NCI-H226 (cell line): ENCODE data around the gene CST7.

ENCODE experiments used
- DNase-seq: peaks from one replicate; pipeline ENCODE4 v3.0.0-alpha.2; 2015

CST7 gene

DNA sequence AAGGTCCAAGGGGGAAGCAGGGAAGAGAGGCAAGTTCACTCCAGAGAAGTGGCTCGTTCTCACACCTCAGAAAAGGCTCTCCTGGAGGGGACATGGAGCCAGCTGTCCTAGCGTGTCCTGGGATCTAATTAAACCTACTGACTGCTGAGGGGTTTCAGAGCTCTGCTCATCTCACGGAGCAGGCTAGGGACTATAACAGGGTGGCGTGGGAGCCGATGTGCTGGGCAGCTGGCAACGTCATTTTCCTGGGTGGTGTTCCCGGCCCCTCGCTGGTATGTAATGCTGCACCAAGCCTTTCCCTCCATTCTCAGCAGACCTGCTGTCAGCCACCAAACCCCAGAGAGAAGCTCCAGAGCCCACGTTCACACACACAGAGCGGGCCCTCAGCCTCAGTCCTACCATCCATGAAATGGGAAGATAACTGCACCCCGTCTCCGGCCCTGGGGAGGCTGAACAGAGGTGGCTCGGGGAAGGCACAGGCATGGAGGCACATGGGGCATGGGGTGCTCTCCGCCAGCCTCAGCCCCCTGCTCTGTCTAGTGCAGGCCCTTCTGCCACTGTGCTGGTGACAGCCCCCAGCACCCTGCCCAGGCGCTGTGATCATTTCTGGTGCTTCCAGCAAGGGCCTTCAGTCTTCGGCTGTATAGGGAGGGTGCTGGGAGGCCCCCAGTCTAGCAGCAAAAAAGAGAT, 1.9 kb downstream of the CST7 start:
- DNase-seq = no peak

DNA sequence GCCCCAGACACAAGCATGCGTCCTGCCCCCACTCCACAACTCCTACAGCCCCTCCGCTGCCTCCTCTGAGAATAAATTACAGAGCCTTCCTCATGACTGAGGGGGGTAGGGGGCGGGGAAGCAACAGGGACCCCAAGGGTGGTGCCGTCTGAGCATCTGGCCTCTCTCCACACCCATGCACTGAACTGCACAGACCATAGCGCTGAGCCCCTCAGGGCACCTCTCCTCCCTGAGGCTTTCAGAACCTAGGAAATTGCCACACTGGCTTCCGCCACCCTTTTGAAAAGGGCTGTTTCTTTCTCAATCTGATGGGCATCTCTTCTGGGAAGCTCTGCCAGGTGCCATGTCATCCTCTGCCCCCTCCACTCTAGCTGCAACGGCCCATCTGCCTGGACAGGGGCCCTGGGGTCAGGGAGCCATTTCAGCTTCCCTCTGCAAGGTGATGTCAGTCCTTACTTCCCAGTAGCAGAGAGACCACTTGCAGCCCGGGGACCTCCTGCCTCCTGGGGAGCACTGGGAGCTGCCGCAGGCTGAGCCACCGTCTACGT, 2.5 kb downstream of the CST7 start:
- no peak for DNase-seq

DNA sequence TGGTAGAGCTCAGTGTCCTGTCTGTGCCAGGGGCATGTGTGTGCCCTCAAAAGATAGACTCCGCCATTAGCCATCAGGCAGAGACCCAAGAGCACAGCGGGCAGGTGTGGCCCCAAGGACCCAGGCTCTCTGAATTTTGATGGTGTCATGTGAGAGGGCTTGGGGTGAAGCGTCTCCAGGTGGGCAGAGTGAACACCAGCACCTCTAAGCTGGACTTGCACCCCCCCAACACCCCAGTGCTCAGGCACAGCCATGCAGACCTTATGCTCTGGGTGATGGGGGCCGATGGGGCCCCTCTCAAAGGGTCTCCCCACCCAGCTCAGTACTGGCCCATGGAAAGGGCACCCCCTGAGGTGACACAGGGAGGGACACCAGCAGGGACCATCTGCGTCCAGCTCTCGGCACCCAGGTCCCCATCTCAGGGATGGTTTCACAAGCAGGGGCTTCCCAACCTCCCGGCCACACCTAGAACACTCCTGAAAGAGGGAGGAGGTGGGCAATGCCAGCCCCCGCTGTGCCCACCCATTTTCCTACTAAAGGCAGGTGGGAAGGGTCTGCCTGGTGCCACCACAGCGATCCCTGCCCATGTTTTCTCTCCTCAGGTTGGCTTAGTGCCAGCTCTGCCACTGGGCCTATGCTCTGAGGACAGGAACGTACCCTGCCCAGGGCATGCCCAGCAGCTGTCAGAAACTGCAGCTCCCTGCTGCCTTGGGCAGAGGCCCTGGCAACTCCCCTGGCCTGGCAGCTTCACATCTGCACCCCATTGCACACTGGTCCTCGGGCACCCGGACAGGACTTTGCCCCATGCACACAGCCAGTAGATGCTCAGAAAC, 3.5 kb downstream of the CST7 start:
- no peak for DNase-seq

DNA sequence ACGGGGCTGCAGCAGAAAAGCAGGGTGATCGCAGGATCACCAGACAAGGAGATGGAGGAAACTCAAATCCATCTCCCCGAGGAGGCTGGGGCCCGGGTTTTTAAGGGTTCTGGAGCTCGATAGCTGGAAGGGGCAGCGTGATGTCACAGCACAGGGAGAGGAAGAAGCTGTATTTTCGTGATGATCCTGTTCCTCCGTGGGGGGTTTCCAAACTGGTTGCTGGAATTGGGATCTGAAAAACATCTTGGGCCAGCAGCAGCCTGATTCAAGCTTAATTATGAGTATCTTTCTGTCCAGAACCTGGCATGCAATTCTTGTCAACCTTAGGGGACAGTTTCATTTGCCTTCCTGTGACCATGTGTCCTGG, 4.1 kb downstream of the CST7 start:
- no peak for DNase-seq

DNA sequence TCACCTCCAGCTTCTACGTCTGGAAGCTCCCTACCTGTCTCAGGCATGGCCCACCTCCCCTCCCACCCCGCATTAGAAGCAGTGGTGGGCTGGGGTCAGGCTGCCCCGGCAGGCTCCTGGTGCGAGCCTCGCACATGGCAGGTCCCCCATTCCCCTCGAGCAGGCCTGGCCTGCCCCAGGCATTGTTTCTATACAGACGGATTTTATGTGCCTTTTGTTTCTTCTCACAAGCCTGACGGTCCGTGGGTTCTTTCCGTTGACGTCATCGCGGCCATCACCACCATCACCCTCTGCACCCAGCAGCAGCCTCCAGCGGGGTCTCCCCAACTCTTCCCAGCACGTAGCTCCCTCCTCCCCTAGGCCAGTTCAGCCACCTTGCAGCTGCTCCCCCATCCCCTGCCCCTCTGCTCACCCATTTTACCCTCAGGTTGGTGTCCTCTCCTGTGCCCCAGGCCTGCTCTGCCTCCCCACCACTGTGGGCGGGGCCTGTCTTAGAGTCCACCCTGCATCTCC, 4.6 kb downstream of the CST7 start:
- no peak for DNase-seq

DNA sequence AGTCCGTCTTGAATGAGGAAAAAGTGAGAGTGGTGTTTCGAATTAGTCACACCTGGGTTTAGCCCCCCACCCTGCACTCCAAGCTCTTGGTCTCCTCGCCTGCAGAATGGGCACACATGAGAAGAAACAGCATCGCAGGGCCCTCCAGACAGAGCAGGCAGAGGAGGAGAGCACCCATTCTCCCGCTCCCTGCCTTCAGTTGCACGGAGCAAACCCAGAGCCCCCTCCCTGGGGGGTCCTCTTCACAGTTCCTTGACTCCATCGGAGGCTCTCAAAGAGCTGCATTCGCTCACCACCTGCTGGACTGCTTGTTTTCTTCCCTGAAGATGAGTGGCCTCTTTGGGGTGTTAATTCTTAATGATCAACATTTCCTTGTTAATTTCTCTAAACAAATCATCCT, 5.1 kb downstream of the CST7 start:
- no peak for DNase-seq

DNA sequence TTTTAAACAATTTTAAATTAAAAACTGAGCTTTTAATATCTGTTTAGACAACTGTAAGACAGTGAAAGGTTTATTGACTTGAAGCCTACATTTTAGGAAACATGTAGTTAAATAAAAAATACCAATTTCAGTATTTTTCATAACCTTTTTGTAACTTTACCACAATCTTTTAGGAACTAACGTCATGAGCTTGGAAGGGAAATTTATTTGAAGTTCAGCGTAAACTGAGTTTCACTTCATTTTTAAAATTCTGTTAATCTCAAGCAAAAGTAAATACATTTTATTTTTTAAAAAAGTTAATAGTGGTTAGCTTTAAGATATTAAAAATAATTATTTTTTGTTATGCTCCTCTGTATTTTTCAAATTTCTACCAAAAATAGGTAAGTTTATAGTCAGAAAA, 5.5 kb downstream of the CST7 start:
- DNase-seq = no peak

DNA sequence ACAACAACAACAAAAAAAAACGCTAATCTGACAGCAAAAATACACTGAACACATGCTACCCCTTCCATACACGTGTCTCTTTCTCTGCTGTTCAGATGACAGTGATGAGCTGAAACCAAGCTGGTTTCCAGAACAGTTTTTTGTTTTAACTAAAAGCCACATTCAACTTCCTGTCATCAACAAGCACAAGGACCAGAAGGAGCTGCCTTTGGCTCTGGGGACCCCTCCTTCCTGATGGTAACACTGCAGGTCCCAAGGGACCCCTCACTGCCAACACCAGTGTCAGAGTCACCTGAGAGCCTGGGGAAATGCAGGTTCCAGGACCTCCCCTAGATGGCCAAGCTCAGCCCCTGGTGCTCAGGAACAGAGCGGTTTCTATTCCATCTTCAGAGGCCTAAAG, 6.0 kb downstream of the CST7 start:
- DNase-seq = no peak

GRCh38 chr20:24956001-24956841, 7.2 kb downstream of the CST7 start:
- no peak for DNase-seq

DNA sequence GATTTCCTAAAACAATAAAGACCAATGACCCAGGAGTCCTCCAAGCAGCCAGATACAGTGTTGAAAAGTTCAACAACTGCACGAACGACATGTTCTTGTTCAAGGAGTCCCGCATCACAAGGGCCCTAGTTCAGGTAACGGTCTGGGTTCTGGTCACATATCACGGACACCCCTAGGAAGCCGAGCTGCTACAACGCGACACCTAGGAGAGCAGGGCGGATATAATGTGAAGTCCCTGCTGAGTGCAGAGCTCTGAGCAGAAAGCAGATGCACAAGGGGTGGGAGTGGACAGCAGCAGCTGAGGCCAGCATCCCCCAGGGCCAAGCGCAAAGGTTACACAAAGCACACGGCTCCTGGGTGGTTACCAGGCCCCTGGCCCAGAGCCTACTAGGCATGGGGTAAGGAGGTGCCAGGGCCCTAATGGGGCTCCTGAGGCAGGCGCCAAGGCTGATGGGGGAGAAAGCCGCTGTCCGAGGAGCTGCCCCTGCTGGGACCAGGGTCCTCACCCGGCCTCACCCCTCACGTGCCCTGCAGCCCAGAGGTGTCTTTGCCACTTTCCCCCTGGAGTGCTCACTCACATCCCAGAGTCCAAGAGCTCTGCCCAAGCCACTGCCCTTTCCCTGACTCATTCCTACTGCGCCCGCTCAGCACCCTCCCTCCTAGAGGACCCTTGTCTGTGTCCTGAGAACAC, 8.4 kb downstream of the CST7 start:
- DNase-seq = no peak

DNA sequence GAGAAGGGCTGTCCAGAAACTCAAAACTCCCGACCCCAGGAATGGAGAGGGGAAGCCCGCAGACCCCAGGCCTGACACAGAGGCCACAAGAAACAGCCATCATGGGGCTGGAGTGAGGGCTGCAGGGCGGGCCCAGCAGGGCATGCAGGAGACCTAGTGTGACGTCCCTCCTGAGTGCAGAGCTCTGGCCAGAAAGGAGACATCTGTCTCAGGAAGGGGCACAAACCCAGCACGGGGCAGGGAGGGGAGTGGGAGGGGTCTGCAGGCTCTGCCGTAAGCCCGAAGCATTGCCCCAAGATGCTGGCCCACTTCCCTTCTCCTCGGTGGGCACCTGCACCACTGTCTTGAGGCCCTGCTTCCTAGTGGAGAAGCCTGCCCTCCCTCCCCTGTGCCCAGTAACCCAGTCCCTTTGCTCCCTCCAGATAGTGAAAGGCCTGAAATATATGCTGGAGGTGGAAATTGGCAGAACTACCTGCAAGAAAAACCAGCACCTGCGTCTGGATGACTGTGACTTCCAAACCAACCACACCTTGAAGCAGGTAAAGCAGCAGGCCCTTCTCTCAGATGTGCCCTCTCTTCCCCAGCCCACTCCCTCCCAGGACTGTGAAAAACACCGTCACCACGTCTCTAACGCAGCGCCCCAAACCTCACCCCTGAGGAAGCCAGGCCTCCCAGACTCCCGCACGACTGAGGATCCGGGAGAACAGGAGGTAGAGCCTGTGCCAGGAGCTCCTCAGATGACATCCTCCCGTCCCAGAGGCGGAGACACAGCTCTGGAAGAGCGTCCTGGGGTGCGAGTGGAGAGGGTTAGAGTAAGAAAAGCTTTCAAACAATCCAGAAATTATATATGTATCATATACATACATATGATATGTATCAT, 9.7 kb downstream of the CST7 start:
- DNase-seq = no peak

DNA sequence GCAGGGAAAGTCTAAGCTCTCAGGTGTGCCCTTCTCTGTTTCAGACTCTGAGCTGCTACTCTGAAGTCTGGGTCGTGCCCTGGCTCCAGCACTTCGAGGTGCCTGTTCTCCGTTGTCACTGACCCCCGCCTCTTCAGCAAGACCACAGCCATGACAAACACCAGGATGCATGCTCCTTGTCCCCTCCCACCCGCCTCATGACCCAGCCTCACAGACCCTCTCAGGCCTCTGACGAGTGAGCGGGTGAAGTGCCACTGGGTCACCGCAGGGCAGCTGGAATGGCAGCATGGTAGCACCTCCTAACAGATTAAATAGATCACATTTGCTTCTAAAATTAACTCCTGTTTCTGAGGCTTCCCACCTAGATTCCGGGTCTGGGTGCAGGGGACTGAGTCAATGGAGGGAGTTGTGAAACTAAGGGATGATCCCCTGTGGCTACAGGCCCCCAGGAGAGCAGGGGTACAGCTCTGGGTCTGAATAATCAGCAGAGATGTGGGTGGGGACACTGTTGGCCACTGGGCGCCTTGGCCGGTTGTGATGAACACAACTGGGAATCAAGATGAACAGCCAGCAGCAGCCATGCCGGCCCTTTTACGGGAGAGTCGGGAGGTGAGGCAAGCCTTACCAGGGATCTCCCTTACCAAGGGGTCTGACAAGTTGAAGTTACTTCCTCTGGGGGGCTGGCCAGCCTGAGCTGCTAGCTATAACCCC, 10.7 kb downstream of the CST7 start:
- DNase-seq = no peak

GRCh38 chr20:24960302-24960801, 11.3 kb downstream of the CST7 start:
- DNase-seq = no peak

DNA sequence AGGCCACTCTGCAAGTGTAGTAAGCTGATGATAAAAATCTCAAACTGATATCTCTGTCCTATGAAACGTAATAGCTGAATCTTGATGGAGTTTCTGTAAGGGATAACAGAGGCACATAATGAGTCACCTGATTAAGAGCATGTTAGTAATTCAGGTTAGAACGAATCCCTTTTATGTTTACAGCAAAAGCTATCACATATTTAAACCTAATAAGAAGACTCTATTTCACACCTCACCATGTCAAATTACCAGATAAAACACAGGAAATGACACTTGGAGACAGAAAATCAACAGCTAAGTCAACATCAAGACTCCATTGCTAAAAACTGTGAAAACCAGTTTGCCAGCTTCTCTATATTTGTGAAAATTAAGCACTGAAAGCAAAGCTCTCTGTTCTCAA, 11.8 kb downstream of the CST7 start:
- no peak for DNase-seq

DNA sequence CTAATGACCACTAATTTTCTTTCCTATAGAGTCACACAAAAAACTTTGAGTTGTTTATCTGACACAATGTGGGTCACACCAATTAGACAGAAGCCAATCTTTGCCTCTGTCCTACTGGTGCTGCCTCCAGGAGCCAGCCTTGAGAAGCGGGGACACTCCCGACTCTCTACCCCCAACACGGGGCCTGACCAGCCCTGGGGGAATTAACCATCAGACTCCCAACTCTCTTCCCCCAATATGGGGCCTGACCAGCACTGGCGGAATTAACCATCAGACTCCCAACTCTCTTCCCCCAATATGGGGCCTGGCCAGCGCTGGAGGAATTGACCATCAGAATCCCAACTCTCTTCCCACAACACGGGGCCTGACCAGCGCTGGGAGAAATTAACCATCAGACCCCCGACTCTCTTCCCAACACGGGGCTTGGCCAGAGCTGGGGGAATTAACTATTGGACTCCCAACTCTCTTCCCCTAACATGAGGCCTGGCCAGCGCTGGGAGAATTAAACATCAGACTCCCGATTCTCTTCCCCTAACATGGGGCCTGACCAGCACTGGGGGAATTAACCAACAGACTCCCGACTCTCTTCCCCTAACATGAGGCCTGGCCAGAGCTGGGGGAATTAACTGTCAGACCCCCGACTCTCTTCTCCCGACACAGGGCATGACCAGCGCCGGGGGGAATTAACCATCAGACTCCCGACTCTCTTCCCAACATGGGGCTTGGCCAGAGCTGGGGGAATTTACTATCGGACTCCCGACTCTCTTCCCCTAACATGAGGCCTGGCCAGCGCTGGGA, 12.5 kb downstream of the CST7 start:
- DNase-seq = no peak

GRCh38 chr20:24962182-24962492, 13.1 kb downstream of the CST7 start:
- DNase-seq = no peak

GRCh38 chr20:24962510-24962909, 13.4 kb downstream of the CST7 start:
- no peak for DNase-seq

- DNase-seq = no peak
Measured at GRCh38 chr20:24963672-24964505, 14.8 kb downstream of the CST7 start.

- no peak for DNase-seq
Measured at GRCh38 chr20:24964506-24964840, 15.4 kb downstream of the CST7 start.
